PFSK-1 (cell line): ENCODE measurements around the gene ZIK1.

Experiments
- FOXP2 ChIP-seq: optimal IDR thresholded peaks from 2 replicates; pipeline ENCODE3; 2011; ENCODE audit warnings: borderline replicate concordance, control low read depth, inconsistent platforms; ENCODE audit not compliant: insufficient read depth; ENCODE audit errors: extremely low read length, extremely low read depth
- POLR2AphosphoS5 ChIP-seq: IDR thresholded peaks from 2 replicates; pipeline ENCODE4 v1.6.1; 2012; ENCODE audit warnings: low read depth, mild to moderate bottlenecking, control low read depth, low read length, moderate library complexity
- REST ChIP-seq, 2 experiments: IDR thresholded peaks; 2 replicates each; pipeline versions ENCODE4 v1.6.1 to v1.8.0; 2011 to 2012; ENCODE audit warnings: low read depth in 2 of 2, low read length in 2 of 2, control low read depth in 1 of 2, inconsistent platforms in 1 of 2, mild to moderate bottlenecking in 1 of 2, moderate library complexity in 1 of 2; ENCODE audit not compliant: insufficient read depth in 1 of 2
- SIN3A ChIP-seq: IDR thresholded peaks from 2 replicates; pipeline ENCODE4 v1.6.1; 2012; ENCODE audit warnings: mild to moderate bottlenecking, low read length, moderate library complexity, borderline replicate concordance; ENCODE audit not compliant: insufficient read depth
- TAF1 ChIP-seq: IDR thresholded peaks from 2 replicates; pipeline ENCODE4 v1.6.1; 2012; ENCODE audit warnings: low read length, control low read depth, borderline replicate concordance; ENCODE audit not compliant: insufficient read depth

ZIK1 gene

GRCh38 chr19:57583104-57583520, 833 bp upstream of the ZIK1 start:
- no peak for TF ChIP-seq SIN3A
- no peak for TF ChIP-seq POLR2AphosphoS5
- TF ChIP-seq FOXP2: no peak
- TF ChIP-seq TAF1: no peak
- TF ChIP-seq REST (IDR thresholded peaks at IDR 0.05; ENCODE audit: insufficient read depth in 1 of 2, low read depth in 2 of 2, low read length in 2 of 2): no peak

- TF ChIP-seq REST (IDR thresholded peaks at IDR 0.05; ENCODE audit: insufficient read depth in 1 of 2, low read depth in 2 of 2, low read length in 2 of 2): no peak
- TF ChIP-seq POLR2AphosphoS5: no peak
- TF ChIP-seq FOXP2: no peak
- TF ChIP-seq TAF1: no peak
- no peak for TF ChIP-seq SIN3A
Observed at GRCh38 chr19:57587529-57587928, 3.6 kb downstream of the ZIK1 start.

GRCh38 chr19:57599377-57599760, 15.4 kb downstream of the ZIK1 start:
- TF ChIP-seq FOXP2 (no peak), TAF1 (no peak), REST (IDR thresholded peaks at IDR 0.05; ENCODE audit: insufficient read depth in 1 of 2, low read depth in 2 of 2, low read length in 2 of 2) (no peak), POLR2AphosphoS5 (no peak), SIN3A (no peak)

GRCh38 chr19:57599761-57600383, 15.9 kb downstream of the ZIK1 start, which contains the start of gene ZNF530:
TSS of gene ZNF530 (plus strand) at chr19:57599885. CDS start at chr19:57604346, 4,461 bp downstream.
- peak; percentile 67 for TF ChIP-seq POLR2AphosphoS5
- peak; percentile 51; the same call in 1 of the 2 replicates for TF ChIP-seq TAF1
- TF ChIP-seq SIN3A: 0 out of 2 replicates have a peak, but pooled peaks have one; percentile 87
- TF ChIP-seq FOXP2: peak; percentile 32
- no peak for TF ChIP-seq REST (IDR thresholded peaks at IDR 0.05; ENCODE audit: insufficient read depth in 1 of 2, low read depth in 2 of 2, low read length in 2 of 2)

GRCh38 chr19:57606931-57607330, 23.0 kb downstream of the ZIK1 start:
- TF ChIP-seq POLR2AphosphoS5 (no peak), TAF1 (no peak), SIN3A (no peak), REST (IDR thresholded peaks at IDR 0.05; ENCODE audit: insufficient read depth in 1 of 2, low read depth in 2 of 2, low read length in 2 of 2) (no peak), FOXP2 (no peak)
